Ishikawa (cell line): Measurements from ENCODE around the gene ACVR1B.

Experiments used
- CEBPB ChIP-seq: IDR thresholded peaks from 2 replicates; pipeline ENCODE4 v1.6.1; 2012
- CREB1 ChIP-seq: IDR thresholded peaks from 2 replicates; pipeline ENCODE4 v1.6.1; 2012; ENCODE audit warnings: low read depth
- EGR1 ChIP-seq: IDR thresholded peaks from 2 replicates; pipeline ENCODE4 v1.6.1; 2012
- EP300 ChIP-seq: IDR thresholded peaks from 2 replicates; pipeline ENCODE4 v1.6.1; 2012; ENCODE audit warnings: borderline replicate concordance
- FOXM1 ChIP-seq: IDR thresholded peaks from 2 replicates; pipeline ENCODE4 v1.6.1; 2012; ENCODE audit warnings: low read depth, borderline replicate concordance
- MAX ChIP-seq: IDR thresholded peaks from 2 replicates; pipeline ENCODE4 v1.6.1; 2012
- NFIC ChIP-seq: IDR thresholded peaks from 2 replicates; pipeline ENCODE4 v1.6.1; 2012
- RAD21 ChIP-seq: IDR thresholded peaks from 2 replicates; pipeline ENCODE4 v1.6.1; 2012; ENCODE audit warnings: low read depth
- REST ChIP-seq: IDR thresholded peaks from 2 replicates; pipeline ENCODE4 v1.6.1; 2012; ENCODE audit warnings: low read depth, mild to moderate bottlenecking
- TAF1 ChIP-seq: IDR thresholded peaks from 2 replicates; pipeline ENCODE4 v1.6.1; 2012; ENCODE audit warnings: low read depth, mild to moderate bottlenecking
- TCF12 ChIP-seq: IDR thresholded peaks from 2 replicates; pipeline ENCODE4 v1.6.1; 2012; ENCODE audit warnings: low read depth
- TEAD4 ChIP-seq: IDR thresholded peaks from 2 replicates; pipeline ENCODE4 v1.6.1; 2012
- USF1 ChIP-seq: IDR thresholded peaks from 2 replicates; pipeline ENCODE4 v1.6.1; 2012
- YY1 ChIP-seq: IDR thresholded peaks from 2 replicates; pipeline ENCODE4 v1.6.1; 2012; ENCODE audit warnings: low read depth
- ZBTB7A ChIP-seq: IDR thresholded peaks from 2 replicates; pipeline ENCODE4 v1.6.1; 2012; ENCODE audit warnings: low read depth

ACVR1B gene

DNA sequence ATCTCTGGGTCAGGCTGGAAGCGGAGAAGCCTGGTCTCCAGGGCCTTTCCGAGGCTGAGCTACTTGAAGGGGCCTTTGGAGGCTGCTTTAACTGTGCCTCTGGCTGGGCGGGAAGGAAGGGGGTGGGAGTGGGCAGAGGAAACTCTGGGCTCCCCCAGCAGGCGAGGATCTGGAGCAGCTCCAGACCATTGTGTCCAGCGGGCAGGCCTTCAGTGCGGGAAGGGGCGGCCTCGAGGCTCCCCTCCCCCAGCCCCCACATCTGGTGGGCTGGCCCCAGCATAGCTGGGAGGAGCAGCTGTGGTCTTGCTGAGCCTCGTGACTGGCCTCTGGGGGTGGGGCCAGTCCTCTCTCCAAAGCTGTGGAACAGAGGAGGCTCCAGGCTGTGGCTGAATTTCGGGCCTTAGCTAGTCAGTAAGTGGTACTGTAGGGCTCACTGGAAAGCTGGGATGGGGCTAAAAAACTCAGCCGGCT lies 58.7 kb downstream of the ACVR1B start:
- TF ChIP-seq MAX (peak; percentile 51), USF1 (peak; percentile 89), CEBPB (no peak), TCF12 (peak; percentile 70; the same call in 1 of the 2 replicates), YY1 (no peak), TEAD4 (no peak), TAF1 (no peak; the same call in 1 of the 2 replicates), EP300 (peak; percentile 23; the same call in 1 of the 2 replicates), NFIC (peak; percentile 57), CREB1 (no peak), REST (no peak), RAD21 (no peak), EGR1 (no peak), FOXM1 (no peak), ZBTB7A (0 out of 2 replicates have a peak, but pooled peaks have one; percentile 73)

DNA sequence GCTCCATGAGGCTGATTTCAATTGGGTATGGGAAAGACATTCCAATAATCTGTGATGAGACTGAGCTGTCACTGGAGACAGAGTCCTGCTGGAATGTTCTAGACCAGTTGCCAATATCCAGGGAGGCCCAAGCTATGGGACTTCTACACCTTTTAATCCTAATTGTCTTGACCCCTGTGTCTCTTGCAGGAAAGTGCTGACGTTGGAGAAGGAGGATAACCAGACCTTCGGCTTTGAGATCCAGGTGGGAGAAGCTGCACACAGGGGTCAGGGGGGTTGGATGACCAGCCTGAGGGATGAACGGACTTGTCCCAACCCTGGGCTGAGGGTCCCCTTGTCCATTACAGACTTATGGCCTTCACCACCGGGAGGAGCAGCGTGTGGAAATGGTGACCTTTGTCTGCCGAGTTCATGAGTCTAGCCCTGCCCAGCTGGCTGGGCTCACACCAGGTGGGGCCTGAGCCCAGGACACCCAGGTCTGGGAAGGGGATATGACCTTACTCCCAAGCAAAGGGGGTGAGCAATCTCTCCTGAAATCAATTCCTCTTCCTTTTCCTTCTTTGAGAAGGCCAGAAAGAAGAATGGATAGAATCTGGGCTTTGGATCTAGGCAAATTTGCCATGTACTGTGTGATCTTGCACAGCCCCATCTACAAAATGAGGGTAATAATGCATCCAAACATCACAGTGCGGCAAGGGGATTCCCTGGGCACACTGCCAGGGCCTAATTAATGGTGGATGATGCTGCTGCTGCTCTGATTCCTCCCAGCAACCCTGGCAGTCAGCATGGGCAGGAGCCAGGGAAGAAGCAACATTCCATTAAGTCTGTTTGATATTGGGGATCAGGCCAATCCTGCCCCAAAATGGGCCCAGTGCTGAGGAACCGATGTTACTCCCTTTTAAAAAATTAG lies 59.4 kb downstream of the ACVR1B start:
- TF ChIP-seq EGR1 = no peak
- TF ChIP-seq YY1 = no peak
- TF ChIP-seq TAF1 = no peak
- no peak for TF ChIP-seq CEBPB

GRCh38 chr12:52011602-52012214 lies 60.2 kb downstream of the ACVR1B start:
- TF ChIP-seq MAX = no peak
- TF ChIP-seq REST = no peak
- TF ChIP-seq FOXM1 = no peak
- no peak for TF ChIP-seq CREB1
- no peak for TF ChIP-seq ZBTB7A
- no peak for TF ChIP-seq NFIC
- TF ChIP-seq EP300 = no peak
- no peak for TF ChIP-seq USF1
- TF ChIP-seq RAD21 = no peak
- TF ChIP-seq TCF12 = no peak
- no peak for TF ChIP-seq TAF1
- TF ChIP-seq YY1 = no peak
- no peak for TF ChIP-seq CEBPB
- TF ChIP-seq EGR1 = no peak
- TF ChIP-seq TEAD4 = no peak

- TF ChIP-seq USF1 (no peak), FOXM1 (no peak), CREB1 (no peak), RAD21 (no peak), YY1 (no peak)
These were observed 62.3 kb downstream of the ACVR1B start for GRCh38 chr12:52013626-52014310.
